Endothelial cell (in vitro differentiated cells): ENCODE measurements around the gene HSPB7. TPM values are rescaled to one million over a fixed set of nuclear protein-coding genes. Genes with fewer than 3 reads are reported as not detected.
A peak's percentile ranks its signal among the peaks of the same experiment; 100 is the strongest.
"Not testable (repeated sequence)": the region's sequence is repeated elsewhere in the genome, so short reads cannot be mapped to it uniquely, and the experiment has no call there.

Experiments
- DNase-seq: peaks from one replicate; pipeline ENCODE4 v3.0.0; 2021; ENCODE audit warnings: low spot score
- H3K27ac Mint-ChIP-seq: one replicate; pipeline ENCODE4 v1.8.0; 2021; ENCODE audit warnings: mixed read lengths, inconsistent platforms; ENCODE audit not compliant: unreplicated experiment
- H3K27me3 Mint-ChIP-seq: one replicate; pipeline ENCODE4 v1.8.0; 2021; ENCODE audit warnings: mild to moderate bottlenecking, moderate library complexity, mixed read lengths, inconsistent platforms; ENCODE audit not compliant: unreplicated experiment
- H3K36me3 Mint-ChIP-seq: one replicate; pipeline ENCODE4 v1.8.0; 2021; ENCODE audit warnings: mild to moderate bottlenecking, low read depth, mixed read lengths, inconsistent platforms; ENCODE audit not compliant: unreplicated experiment
- H3K4me1 Mint-ChIP-seq: one replicate; pipeline ENCODE4 v1.8.0; 2021; ENCODE audit warnings: mild to moderate bottlenecking, mixed read lengths, inconsistent platforms; ENCODE audit not compliant: unreplicated experiment
- H3K4me3 Mint-ChIP-seq: one replicate; pipeline ENCODE4 v1.8.0; 2021; ENCODE audit warnings: mild to moderate bottlenecking, mixed read lengths, inconsistent platforms; ENCODE audit not compliant: unreplicated experiment
- H3K9me3 Mint-ChIP-seq: one replicate; pipeline ENCODE4 v1.8.0; 2021; ENCODE audit warnings: mixed read lengths, inconsistent platforms; ENCODE audit not compliant: unreplicated experiment
- total RNA-seq: library from RNA; stranded (reverse); fragmentation: NEBNext Ultra II Directional; extraction: Animal tissue kit (Norgen Biotek cat#: 25700); gene quantifications from one replicate; pipeline ENCODE4 v1.2.1, GENCODE V29; 2021; ENCODE audit not compliant: unreplicated experiment
- TF ChIP-seq, protein P1 (sequence below): fragments of 200-600 bp; sonication (generic); IDR thresholded peaks from one replicate; pipeline ENCODE4 v1.5.0; 2021; ENCODE audit warnings: antibody characterized with exemption; ENCODE audit not compliant: unreplicated experiment

HSPB7 gene
- total RNA-seq, 1 donor from 2014 or later, result not detected

DNA sequence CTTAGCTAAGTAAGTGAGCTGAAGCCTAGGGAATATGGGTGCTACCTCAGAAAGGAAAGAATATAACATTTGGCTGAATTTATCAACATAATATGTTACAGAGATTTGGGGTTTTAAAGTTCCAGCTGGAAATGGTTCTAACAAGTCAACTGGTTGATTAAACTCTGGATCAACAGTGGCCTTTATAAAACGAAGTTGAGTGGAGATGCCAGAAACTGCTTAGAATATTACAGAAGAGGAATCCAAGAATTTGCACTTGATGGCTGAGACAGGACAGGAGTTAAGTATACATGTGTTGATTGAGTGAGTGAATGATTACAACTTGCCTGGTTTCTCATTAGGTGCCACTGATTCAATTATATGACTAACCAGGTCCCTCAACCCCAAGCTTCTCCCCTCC, 34.6 kb downstream of the HSPB7 start:
- Mint-ChIP-seq H3K27ac (no peak overlapping the region), H3K27me3 (peaks cover 3% of the 10 kb centered on the region), H3K36me3 (no peaks in the 10 kb centered on the region), H3K4me1 (peaks cover 4% of the 10 kb centered on the region), H3K9me3 (no peaks in the 10 kb centered on the region), H3K4me3 (no peak overlapping the region)
- no peak for DNase-seq
- TF ChIP-seq, protein P1, sequence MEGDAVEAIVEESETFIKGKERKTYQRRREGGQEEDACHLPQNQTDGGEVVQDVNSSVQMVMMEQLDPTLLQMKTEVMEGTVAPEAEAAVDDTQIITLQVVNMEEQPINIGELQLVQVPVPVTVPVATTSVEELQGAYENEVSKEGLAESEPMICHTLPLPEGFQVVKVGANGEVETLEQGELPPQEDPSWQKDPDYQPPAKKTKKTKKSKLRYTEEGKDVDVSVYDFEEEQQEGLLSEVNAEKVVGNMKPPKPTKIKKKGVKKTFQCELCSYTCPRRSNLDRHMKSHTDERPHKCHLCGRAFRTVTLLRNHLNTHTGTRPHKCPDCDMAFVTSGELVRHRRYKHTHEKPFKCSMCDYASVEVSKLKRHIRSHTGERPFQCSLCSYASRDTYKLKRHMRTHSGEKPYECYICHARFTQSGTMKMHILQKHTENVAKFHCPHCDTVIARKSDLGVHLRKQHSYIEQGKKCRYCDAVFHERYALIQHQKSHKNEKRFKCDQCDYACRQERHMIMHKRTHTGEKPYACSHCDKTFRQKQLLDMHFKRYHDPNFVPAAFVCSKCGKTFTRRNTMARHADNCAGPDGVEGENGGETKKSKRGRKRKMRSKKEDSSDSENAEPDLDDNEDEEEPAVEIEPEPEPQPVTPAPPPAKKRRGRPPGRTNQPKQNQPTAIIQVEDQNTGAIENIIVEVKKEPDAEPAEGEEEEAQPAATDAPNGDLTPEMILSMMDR, result no peak

DNA sequence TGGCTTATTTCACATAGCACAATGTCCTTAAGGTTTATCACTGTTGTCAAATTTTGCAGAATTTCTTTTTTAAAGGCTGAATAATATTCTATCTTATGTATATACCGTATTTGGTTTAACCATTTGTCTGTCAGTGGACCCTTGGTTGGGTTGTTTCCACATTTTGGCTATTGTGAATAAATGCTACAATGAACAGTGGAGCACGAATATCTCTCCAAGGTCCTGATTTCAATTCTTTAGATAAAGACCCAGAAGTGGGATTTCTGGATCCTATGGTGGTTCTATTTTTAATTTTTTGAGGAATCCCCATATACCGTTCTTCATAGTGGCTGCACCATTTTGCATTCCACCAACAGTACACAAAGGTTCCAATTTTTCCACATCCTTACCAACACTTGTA, 36.2 kb downstream of the HSPB7 start:
- Mint-ChIP-seq H3K4me1 (peaks cover 4% of the 10 kb centered on the region), H3K27me3 (peaks cover 3% of the 10 kb centered on the region), H3K27ac (no peak overlapping the region), H3K36me3 (peaks cover 1% of the 10 kb centered on the region), H3K9me3 (no peaks in the 10 kb centered on the region), H3K4me3 (no peak overlapping the region)
- TF ChIP-seq, protein P1, result no peak
- DNase-seq, result no peak

DNA sequence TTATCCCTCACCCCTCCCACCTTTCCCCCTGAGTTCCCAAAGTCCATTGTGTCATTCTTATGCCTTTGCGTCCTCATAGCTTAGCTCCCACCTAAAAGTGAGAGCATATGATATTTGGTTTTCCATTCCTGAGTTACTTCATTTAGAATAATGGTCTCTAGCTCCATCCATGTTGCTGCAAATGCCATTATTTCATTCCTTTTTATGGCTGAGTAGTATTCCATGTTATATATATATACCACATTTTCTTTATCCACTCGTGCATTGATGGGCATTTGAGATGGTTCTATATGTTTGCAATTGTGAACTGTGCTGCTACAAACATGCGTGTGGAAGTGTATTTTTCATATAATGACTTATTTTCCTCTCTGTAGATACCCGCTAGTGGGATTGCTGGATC, 39.9 kb downstream of the HSPB7 start:
- H3K36me3 Mint-ChIP-seq, result peaks cover 11% of the 10 kb centered on the region
- not testable (repeated sequence) for H3K9me3 Mint-ChIP-seq, H3K4me3 Mint-ChIP-seq

DNA sequence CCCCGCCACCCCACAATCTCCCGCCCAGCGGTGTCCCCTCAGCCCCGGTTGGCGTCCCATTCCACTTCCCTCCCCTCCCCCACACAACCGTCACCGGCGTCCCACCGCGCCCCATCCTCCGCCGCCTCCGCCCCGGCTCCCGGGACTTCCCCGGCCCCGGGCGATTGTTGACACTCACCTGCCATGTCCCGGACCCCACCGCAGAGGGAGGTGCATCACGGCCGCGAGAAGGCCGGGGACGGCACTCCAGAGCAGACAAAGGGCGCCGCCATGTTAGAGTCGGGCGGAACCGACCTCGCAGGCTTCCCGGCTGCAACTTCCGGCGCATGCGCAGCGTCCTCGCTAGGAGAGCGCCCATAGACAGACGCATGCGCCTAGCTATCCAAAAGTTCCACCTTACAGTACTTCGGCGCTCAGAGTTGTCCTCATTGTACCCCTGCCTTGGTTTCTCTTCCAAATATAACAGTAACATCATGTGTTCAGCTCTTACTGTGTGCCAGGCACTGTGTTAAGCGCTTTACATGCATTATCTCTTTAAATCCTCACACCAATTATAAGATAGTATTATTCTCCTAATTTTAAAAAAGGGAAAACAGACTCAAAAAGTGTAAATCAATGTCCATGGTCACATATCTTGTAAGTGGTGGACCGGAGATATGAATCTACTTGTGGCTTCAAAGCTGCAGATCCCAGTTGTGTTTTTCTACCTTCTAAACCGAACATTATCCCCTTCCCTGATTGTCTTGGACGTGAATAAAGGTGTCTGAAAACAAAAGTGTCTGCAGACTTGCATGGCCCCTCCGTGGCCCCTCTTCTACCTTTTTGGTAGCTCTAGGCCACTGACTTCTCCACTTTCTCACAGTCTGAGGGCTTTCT, 41.8 kb downstream of the HSPB7 start, which contains the start of gene ZBTB17:
ZBTB17 (minus strand) TSS at position 297 of the 876 bp plus-strand sequence. CDS start 27,606 bp downstream, outside the sequence.
- Mint-ChIP-seq H3K27ac (peak within 1 kb of the TSS; percentile 85), H3K9me3 (no peaks in the 10 kb centered on the region), H3K36me3 (peaks cover 22% of the 10 kb centered on the region), H3K27me3 (peaks cover 5% of the 10 kb centered on the region), H3K4me1 (peaks cover 6% of the 10 kb centered on the region), H3K4me3 (peak within 1 kb of the TSS; percentile 94)
- DNase-seq, result peak; percentile 92
- TF ChIP-seq, protein P1, result no peak

More for the DNA sequence above, 39.9 kb downstream of the HSPB7 start:
- H3K27me3 Mint-ChIP-seq, H3K4me1 Mint-ChIP-seq, DNase-seq, H3K27ac Mint-ChIP-seq: not testable (repeated sequence)

DNA sequence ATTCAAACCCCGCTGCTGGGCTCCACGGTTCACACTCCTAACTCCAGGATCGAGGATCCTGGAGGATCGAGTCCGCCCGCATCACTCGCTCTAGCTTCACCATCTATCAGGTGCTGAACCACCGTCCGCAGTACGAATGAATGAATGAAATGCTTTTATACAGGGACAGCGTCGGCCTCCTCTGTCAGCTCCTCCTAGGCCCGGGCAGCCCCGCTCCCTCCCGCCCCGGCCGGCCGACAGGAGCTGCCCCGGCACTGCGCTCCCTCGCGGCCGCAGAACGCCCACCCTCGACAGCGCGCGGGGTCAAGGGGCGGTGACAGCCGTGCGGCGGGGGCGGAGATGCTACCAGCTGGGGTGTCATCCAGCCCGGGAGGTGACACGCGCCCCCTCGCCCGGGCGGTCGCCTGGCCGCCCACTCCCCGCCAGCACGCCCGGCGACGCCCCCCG, 42.5 kb downstream of the HSPB7 start:
- Mint-ChIP-seq H3K27me3 (peaks cover 5% of the 10 kb centered on the region), H3K9me3 (no peaks in the 10 kb centered on the region), H3K4me1 (peaks cover 6% of the 10 kb centered on the region), H3K4me3 (peak overlapping the region; percentile 94), H3K27ac (peak overlapping the region; percentile 85), H3K36me3 (peaks cover 24% of the 10 kb centered on the region)
- TF ChIP-seq, protein P1, result no peak
- peak; percentile 78 for DNase-seq
